ENCODE measurements around the gene LRRFIP1. TPM values are rescaled to one million over a fixed set of nuclear protein-coding genes. Genes with fewer than 3 reads are reported as not detected.
"Not testable (repeated sequence)": the region's sequence is repeated elsewhere in the genome, so short reads cannot be mapped to it uniquely, and the experiment has no call there.

LRRFIP1 gene
- total RNA-seq, 2 donors from 2014 or later, result 66.1 to 73.1 TPM

- Histone ChIP-seq H3K27me3 (replicated peaks; ENCODE audit: insufficient read depth) (no peaks in the 10 kb centered on the region), H3K4me3 (no peak overlapping the region), H3K36me3 (no peaks in the 10 kb centered on the region), H3K4me1 (replicated peaks) (no peaks in the 10 kb centered on the region), H3K27ac (no peak overlapping the region), H3K9me3 (no peaks in the 10 kb centered on the region)
- 57% methylated on average over 5 of the region's 5 CpGs for WGBS
- TF ChIP-seq POLR2A (IDR thresholded peaks at IDR 0.05) (no peak), CTCF (IDR thresholded peaks at IDR 0.05) (no peak), POLR2AphosphoS5 (IDR thresholded peaks at IDR 0.05) (no peak)
- intact Hi-C loops (cut with DNase I), result no loop called here
- no peak for DNase-seq (ENCODE audit: low spot score)
Measured at GRCh38 chr2:237594514-237594871, 32.9 kb upstream of the LRRFIP1 start.

- not testable (repeated sequence) for H3K4me3 ChIP-seq; DNase-seq (ENCODE audit: low spot score); H3K27ac ChIP-seq; H3K36me3 ChIP-seq; H3K4me1 ChIP-seq (replicated peaks); H3K27me3 ChIP-seq (replicated peaks; ENCODE audit: insufficient read depth); H3K9me3 ChIP-seq
- intact Hi-C loops (cut with DNase I), result loop anchor here (5.0 kb wide), 1 partner anchor 71 kb away; no protein-coding TSS in a partner anchor
- WGBS, result 93% methylated on average over 5 of the region's 5 CpGs
Measured at GRCh38 chr2:237595829-237596519, 31.4 kb upstream of the LRRFIP1 start.

GRCh38 chr2:237596520-237597195 is 30.7 kb upstream of the LRRFIP1 start:
- Histone ChIP-seq H3K4me1 (replicated peaks) (no peaks in the 10 kb centered on the region), H3K27me3 (replicated peaks; ENCODE audit: insufficient read depth) (no peaks in the 10 kb centered on the region), H3K9me3 (no peaks in the 10 kb centered on the region), H3K4me3 (no peak overlapping the region), H3K27ac (no peak overlapping the region), H3K36me3 (no peaks in the 10 kb centered on the region)
- no peak for DNase-seq (ENCODE audit: low spot score)
- 88% methylated on average over 13 of the region's 13 CpGs for WGBS
- intact Hi-C loops (cut with DNase I), result loop anchor here (5.0 kb wide), 1 partner anchor 71 kb away; no protein-coding TSS in a partner anchor
- TF ChIP-seq CTCF (IDR thresholded peaks at IDR 0.05) (no peak), POLR2A (IDR thresholded peaks at IDR 0.05) (no peak), POLR2AphosphoS5 (IDR thresholded peaks at IDR 0.05) (no peak)

GRCh38 chr2:237597196-237598145 is 29.9 kb upstream of the LRRFIP1 start:
- 90% methylated on average over 29 of the region's 29 CpGs for WGBS
- Histone ChIP-seq H3K4me3 (no peak overlapping the region), H3K36me3 (no peaks in the 10 kb centered on the region), H3K27me3 (replicated peaks; ENCODE audit: insufficient read depth) (no peaks in the 10 kb centered on the region), H3K27ac (no peak overlapping the region), H3K9me3 (no peaks in the 10 kb centered on the region), H3K4me1 (replicated peaks) (no peaks in the 10 kb centered on the region)
- intact Hi-C loops (cut with DNase I), result loop anchor here (5.0 kb wide), 1 partner anchor 70 kb away; no protein-coding TSS in a partner anchor
- no peak for DNase-seq (ENCODE audit: low spot score)
- TF ChIP-seq POLR2AphosphoS5 (IDR thresholded peaks at IDR 0.05), result no peak
- TF ChIP-seq CTCF (IDR thresholded peaks at IDR 0.05), result no peak
- TF ChIP-seq POLR2A (IDR thresholded peaks at IDR 0.05), result no peak

Measured in prostate gland (tissue), 2 donors.